GM21447 (cell line): Measurements from ENCODE around the gene CBFA2T2.
"Not testable (repeated sequence)": the region's sequence is repeated elsewhere in the genome, so short reads cannot be mapped to it uniquely, and the experiment has no call there.

Experiments used
- ATAC-seq: cut with Tn5 transposase; IDR thresholded peaks from one replicate; pipeline ENCODE4 v1.9.1; 2021; ENCODE audit not compliant: unreplicated experiment

The CBFA2T2 gene

GRCh38 chr20:33570743-33571142 is 80.8 kb downstream of the CBFA2T2 start:
- ATAC-seq: no peak

GRCh38 chr20:33573268-33573667 is 83.4 kb downstream of the CBFA2T2 start:
- not testable (repeated sequence) for ATAC-seq

GRCh38 chr20:33575282-33575681 is 85.4 kb downstream of the CBFA2T2 start:
- ATAC-seq: no peak

- ATAC-seq: no peak
Observed at GRCh38 chr20:33576432-33577125, 86.7 kb downstream of the CBFA2T2 start.

- no peak for ATAC-seq
Observed at GRCh38 chr20:33578510-33578909, 88.6 kb downstream of the CBFA2T2 start.

- ATAC-seq: no peak
Observed at GRCh38 chr20:33583143-33583542, 93.2 kb downstream of the CBFA2T2 start.

GRCh38 chr20:33584976-33585375 is 95.1 kb downstream of the CBFA2T2 start:
- no peak for ATAC-seq

GRCh38 chr20:33585413-33585812 is 95.5 kb downstream of the CBFA2T2 start:
- no peak for ATAC-seq

- no peak for ATAC-seq
Observed at GRCh38 chr20:33589059-33589458, 99.2 kb downstream of the CBFA2T2 start.

- not testable (repeated sequence) for ATAC-seq
Observed at GRCh38 chr20:33591901-33592300, 102.0 kb downstream of the CBFA2T2 start.

- ATAC-seq: no peak
Observed at GRCh38 chr20:33594743-33595142, 104.8 kb downstream of the CBFA2T2 start.

GRCh38 chr20:33600414-33600813 is 110.5 kb downstream of the CBFA2T2 start:
- ATAC-seq: no peak

GRCh38 chr20:33600981-33601380 is 111.1 kb downstream of the CBFA2T2 start:
- ATAC-seq: no peak

GRCh38 chr20:33601861-33602260 is 112.0 kb downstream of the CBFA2T2 start:
- ATAC-seq: no peak

GRCh38 chr20:33602826-33603590 is 113.1 kb downstream of the CBFA2T2 start:
- ATAC-seq: no peak

GRCh38 chr20:33604084-33604990 is 114.4 kb downstream of the CBFA2T2 start:
- no peak for ATAC-seq

GRCh38 chr20:33604991-33605370 is 115.1 kb downstream of the CBFA2T2 start:
- ATAC-seq: no peak

GRCh38 chr20:33606118-33606771 is 116.3 kb downstream of the CBFA2T2 start:
- ATAC-seq: no peak

- ATAC-seq: no peak
Observed at GRCh38 chr20:33609504-33609903, 119.6 kb downstream of the CBFA2T2 start.

GRCh38 chr20:33611106-33611505 is 121.2 kb downstream of the CBFA2T2 start:
- no peak for ATAC-seq

GRCh38 chr20:33612001-33612400 is 122.1 kb downstream of the CBFA2T2 start:
- ATAC-seq: no peak
